ENCODE measurements around the gene FUNDC2.
A peak's percentile ranks its signal among the peaks of the same experiment; 100 is the strongest.

FUNDC2 gene

GRCh38 chrX:155023907-155024833, 2.5 kb upstream of the FUNDC2 start:
- DNase-seq (ENCODE audit: low read depth): no peak

DNA sequence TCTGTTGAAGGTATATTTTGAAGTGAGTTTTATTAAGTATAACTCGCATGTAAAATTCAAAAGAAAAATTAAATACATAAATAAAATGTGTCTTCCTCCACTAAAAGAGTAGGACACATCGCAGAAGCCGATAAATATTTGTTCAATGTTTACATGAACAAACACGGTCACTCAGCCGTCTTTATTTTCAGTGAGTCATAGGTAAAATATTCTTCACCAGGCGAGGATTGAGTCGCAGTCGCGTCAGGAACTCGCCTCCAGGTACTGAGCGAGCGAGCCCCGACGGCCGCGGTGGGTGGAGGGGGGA, 271 bp upstream of the FUNDC2 start:
- no peak for DNase-seq (ENCODE audit: low read depth)

GRCh38 chrX:155027509-155028066, 944 bp downstream of the FUNDC2 start:
- DNase-seq (ENCODE audit: low read depth): peak; percentile 81

GRCh38 chrX:155028129-155028528, 1.5 kb downstream of the FUNDC2 start:
- no peak for DNase-seq (ENCODE audit: low read depth)

GRCh38 chrX:155028877-155029291, 2.2 kb downstream of the FUNDC2 start:
- peak; percentile 82 for DNase-seq (ENCODE audit: low read depth)

DNA sequence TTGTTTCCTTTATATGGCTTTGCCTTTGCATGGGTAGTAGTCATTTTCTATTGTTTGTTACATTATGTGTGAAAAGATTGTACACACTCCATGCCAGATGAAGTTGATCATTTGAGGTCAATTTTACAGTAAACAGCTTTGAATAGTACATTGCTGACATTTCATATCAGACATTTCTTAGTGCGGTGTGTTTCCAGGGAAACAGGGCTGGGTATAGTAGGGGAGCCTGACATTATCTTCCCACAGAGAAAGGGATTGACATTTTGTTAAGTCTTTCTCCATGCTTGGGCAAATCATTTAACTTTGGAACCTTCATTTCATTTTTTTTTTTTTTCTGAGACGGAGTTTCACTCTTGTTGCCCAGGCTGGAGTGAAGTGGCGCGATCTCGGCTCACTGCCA, 5.0 kb downstream of the FUNDC2 start:
- DNase-seq (ENCODE audit: low read depth): peak; percentile 67

- DNase-seq (ENCODE audit: low read depth): no peak
These were observed 9.0 kb downstream of the FUNDC2 start for GRCh38 chrX:155035688-155036087.

GRCh38 chrX:155046129-155046810, 19.6 kb downstream of the FUNDC2 start:
- no peak for DNase-seq (ENCODE audit: low read depth)

GRCh38 chrX:155046811-155047528, 20.3 kb downstream of the FUNDC2 start:
- no peak for DNase-seq (ENCODE audit: low read depth)

GRCh38 chrX:155048977-155049619, 22.5 kb downstream of the FUNDC2 start:
- peak; percentile 66 for DNase-seq (ENCODE audit: low read depth)

GRCh38 chrX:155052738-155053498, 26.3 kb downstream of the FUNDC2 start:
- no peak for DNase-seq (ENCODE audit: low read depth)

- DNase-seq (ENCODE audit: low read depth): no peak
These were observed 27.0 kb downstream of the FUNDC2 start for GRCh38 chrX:155053656-155054055.

- no peak for DNase-seq (ENCODE audit: low read depth)
These were observed 27.6 kb downstream of the FUNDC2 start for GRCh38 chrX:155054255-155054654.

GRCh38 chrX:155055494-155055893, 28.9 kb downstream of the FUNDC2 start:
- DNase-seq (ENCODE audit: low read depth): no peak

DNA sequence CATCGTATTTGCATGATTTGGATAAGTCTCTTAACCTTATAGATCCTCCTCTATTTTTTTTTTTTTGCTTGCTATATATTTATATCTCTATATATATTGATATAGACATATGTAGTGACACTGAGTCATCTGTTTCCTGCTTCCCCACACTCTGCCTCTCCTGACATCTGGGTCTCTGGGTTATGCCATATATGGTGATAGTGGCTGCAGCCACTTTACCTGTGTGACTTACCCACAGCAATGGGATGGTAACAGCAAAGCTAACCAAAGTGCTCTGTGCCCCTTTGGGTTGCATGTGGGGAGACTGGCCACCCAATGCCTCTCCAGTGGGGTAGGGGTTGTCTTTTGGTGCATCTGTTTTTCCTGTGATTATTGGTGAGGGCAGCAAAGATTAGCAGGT, 29.8 kb downstream of the FUNDC2 start:
- DNase-seq (ENCODE audit: low read depth): no peak

GRCh38 chrX:155056877-155057792, 30.5 kb downstream of the FUNDC2 start:
- peak; percentile 62 for DNase-seq (ENCODE audit: low read depth)

DNA sequence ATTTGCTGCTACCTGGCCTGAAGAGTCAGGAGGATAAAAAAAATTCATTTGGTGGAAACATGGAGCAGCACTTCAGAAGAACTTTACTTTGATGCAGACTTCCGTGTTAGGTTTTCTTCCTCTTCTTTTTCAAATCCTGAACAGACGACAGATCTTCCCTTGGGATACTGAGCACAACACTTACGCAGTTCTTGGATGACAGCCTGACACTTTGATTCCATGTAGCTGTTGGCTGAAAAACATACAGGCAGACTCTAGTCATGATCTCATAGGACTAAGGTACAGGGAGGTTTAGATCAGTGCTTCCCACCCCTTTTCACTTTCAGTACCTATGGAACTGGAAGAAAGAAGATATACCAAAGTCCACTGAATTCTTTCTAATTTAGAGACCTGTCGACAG, 35.1 kb downstream of the FUNDC2 start:
- DNase-seq (ENCODE audit: low read depth): no peak

- peak; percentile 85 for DNase-seq (ENCODE audit: low read depth)
These were observed 38.5 kb downstream of the FUNDC2 start for GRCh38 chrX:155065035-155065734.

- peak; percentile 50 for DNase-seq (ENCODE audit: low read depth)
These were observed 41.5 kb downstream of the FUNDC2 start for GRCh38 chrX:155068165-155068564.

All from amniotic epithelial cell (primary cell).